GM23248 (cell line): Measurements from ENCODE around the gene CLEC18A.

Experiments
- EZH2 ChIP-seq: fragments of 200-600 bp; sonication (generic); IDR thresholded peaks from 2 replicates; pipeline ENCODE4 v1.6.1; 2018; ENCODE audit warnings: antibody characterized with exemption, mild to moderate bottlenecking; ENCODE audit not compliant: insufficient read depth, poor library complexity, severe bottlenecking
- EZH2phosphoT487 ChIP-seq: fragments of 200-600 bp; sonication (generic); IDR thresholded peaks from 2 replicates; pipeline ENCODE4 v1.6.1; 2018; ENCODE audit warnings: antibody characterized with exemption, moderate library complexity, mild to moderate bottlenecking, low read depth; ENCODE audit not compliant: insufficient read depth

DNA sequence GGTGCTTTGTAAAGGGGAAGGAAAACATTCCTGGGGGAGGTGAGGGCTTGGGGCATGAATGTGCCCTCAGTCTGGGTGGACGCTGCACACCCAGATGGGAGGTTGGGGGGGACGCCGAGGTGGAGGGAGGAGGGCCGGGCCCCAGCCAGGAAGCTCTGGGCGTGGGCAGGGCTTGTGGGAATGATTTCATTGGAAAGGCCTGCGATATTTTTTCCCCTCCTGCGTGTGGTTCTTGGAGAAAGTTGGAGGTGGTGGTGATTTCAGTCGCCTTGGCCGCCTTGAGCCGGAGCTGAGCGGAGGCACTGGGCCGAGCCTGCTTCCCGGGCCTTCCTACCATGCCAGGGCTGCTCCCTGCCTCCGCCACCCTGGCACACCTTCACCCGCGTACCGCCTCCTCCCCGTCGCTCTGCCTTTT is 26.4 kb upstream of the CLEC18A start:
- TF ChIP-seq EZH2 = no peak
- TF ChIP-seq EZH2phosphoT487 = no peak
